AG04449 (cell line): ENCODE measurements around the gene TMEM134.

Source experiments
- CTCF ChIA-PET: fragments of 350-600 bp; formaldehyde crosslinking; extraction: SDS; loops from one replicate; lab custom pipeline; 2021; ENCODE audit warnings: antibody characterized with exemption; lab: Yijun Ruan, JAX
- POLR2A ChIA-PET: fragments of 400-600, 350-600 bp; formaldehyde crosslinking; extraction: SDS; loops from one replicate; lab custom pipeline; 2020; ENCODE audit warnings: antibody characterized with exemption, inconsistent platforms; lab: Yijun Ruan, JAX
- DNase-seq: peaks from one replicate; pipeline ENCODE4 v3.0.0-alpha.2; 2010; ENCODE audit warnings: low read depth, low spot score
- H3K4me3 ChIP-seq: 2 replicates; pipeline ENCODE4 v1.5.1; 2011; ENCODE audit warnings: low read depth, mild to moderate bottlenecking, control low read depth, low read length
- TF ChIP-seq, protein P1 (sequence below): IDR thresholded peaks from one replicate; pipeline ENCODE4 v1.5.1; 2011; ENCODE audit warnings: mild to moderate bottlenecking, moderate library complexity, low read length, control low read depth, inconsistent platforms; ENCODE audit not compliant: insufficient read depth; ENCODE audit errors: missing control alignments

TMEM134 gene

GRCh38 chr11:67508486-67509121, 39.6 kb upstream of the TMEM134 start:
- H3K4me3 ChIP-seq = peak overlapping the region; percentile 84
- TF ChIP-seq, protein P1, sequence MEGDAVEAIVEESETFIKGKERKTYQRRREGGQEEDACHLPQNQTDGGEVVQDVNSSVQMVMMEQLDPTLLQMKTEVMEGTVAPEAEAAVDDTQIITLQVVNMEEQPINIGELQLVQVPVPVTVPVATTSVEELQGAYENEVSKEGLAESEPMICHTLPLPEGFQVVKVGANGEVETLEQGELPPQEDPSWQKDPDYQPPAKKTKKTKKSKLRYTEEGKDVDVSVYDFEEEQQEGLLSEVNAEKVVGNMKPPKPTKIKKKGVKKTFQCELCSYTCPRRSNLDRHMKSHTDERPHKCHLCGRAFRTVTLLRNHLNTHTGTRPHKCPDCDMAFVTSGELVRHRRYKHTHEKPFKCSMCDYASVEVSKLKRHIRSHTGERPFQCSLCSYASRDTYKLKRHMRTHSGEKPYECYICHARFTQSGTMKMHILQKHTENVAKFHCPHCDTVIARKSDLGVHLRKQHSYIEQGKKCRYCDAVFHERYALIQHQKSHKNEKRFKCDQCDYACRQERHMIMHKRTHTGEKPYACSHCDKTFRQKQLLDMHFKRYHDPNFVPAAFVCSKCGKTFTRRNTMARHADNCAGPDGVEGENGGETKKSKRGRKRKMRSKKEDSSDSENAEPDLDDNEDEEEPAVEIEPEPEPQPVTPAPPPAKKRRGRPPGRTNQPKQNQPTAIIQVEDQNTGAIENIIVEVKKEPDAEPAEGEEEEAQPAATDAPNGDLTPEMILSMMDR = no peak
- ChIA-PET CTCF (interaction anchor here (1.0 to 1.6 kb wide), 5 partner anchors 108 to 163 kb away, joined by 3 to 5 read pairs (median 4); no protein-coding TSS in a partner anchor), POLR2A (no interaction called here)
- DNase-seq = peak; percentile 49

DNA sequence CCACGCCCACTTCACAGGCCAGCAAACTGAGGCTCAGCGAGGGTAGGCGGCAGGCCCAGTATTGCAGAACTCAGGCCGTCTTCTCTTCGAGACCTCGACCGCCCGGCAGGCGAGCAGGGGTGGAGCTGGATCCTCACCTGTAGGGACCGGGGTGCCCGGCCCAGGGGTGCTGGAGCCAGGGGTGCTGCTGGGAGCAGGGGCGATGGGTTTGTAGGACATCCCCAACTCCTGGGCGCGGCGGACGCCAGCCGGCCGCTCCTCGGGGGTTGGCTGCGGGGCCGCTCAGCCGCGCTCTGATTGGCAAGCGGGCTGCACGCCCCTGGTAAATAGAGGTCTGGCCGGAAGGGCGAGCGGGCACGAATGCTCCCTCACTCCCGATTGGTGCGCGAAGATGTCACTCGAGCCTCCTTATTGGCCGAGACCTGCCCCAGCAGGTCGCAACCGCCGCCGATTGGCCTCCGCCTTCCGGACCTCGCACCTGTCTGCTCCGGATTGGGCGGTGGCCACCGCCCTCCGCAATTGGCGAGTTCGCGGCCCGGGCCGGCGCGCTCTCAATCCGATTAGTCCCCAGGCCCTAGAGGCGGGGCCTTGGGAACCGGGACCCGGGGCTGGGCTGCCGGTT, 38.9 kb upstream of the TMEM134 start, which contains the start of gene CDK2AP2:
Gene CDK2AP2, minus strand, starts transcription at position 299 of the 622 bp plus-strand sequence. Its CDS starts 80 bp downstream, at position 219.
- peak within 1 kb of the TSS; percentile 84 for H3K4me3 ChIP-seq
- DNase-seq = peak; percentile 97
- CTCF ChIA-PET = interaction anchor here (0.8 to 1.6 kb wide), 6 partner anchors 107 to 162 kb away, joined by 3 to 5 read pairs (median 4); no protein-coding TSS in a partner anchor
- POLR2A ChIA-PET = interaction anchor here (0.6 kb wide), 1 partner anchor 116 kb away, joined by 3 read pairs; the partner anchor contains the start of gene RAD9A
- TF ChIP-seq, protein P1 = no peak

DNA sequence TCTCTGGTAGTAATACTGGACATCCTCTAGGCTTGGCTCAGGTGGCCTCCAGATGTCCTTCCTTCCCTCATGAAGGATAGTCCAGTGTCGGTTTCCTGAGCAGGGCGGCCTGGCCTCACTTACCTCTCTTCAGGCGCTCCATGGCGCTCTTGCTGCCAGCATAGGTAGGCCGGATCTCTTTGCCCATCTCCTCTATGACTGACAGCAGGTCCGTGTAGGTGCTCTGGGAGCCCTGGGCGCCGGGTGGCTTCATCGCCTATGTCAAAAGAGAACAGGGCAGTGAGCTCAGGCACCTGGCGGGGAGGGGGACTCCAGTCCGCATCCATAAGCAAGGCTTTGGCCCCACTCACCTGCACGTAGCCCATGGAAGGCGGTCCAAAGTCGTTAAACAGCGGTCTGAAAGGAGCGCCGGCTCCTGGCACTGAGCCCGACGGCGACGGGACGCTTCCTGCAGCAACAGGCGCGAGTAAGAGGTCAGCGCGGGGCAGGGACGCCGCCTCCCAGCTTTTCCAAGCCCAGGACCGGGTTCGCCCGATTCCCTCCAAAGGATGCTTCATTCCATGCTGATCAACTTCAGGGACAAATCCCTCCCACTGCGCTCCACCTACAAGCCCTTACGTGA, 38.3 kb upstream of the TMEM134 start:
- TF ChIP-seq, protein P1 = no peak
- CTCF ChIA-PET = interaction anchor here (0.6 to 1.6 kb wide), 7 partner anchors 42 to 161 kb away, joined by 3 to 5 read pairs (median 3); no protein-coding TSS in a partner anchor
- H3K4me3 ChIP-seq = peak overlapping the region; percentile 75
- DNase-seq = no peak
- POLR2A ChIA-PET = interaction anchor here (0.6 kb wide), 1 partner anchor 116 kb away, joined by 3 read pairs; the partner anchor contains the start of gene RAD9A

DNA sequence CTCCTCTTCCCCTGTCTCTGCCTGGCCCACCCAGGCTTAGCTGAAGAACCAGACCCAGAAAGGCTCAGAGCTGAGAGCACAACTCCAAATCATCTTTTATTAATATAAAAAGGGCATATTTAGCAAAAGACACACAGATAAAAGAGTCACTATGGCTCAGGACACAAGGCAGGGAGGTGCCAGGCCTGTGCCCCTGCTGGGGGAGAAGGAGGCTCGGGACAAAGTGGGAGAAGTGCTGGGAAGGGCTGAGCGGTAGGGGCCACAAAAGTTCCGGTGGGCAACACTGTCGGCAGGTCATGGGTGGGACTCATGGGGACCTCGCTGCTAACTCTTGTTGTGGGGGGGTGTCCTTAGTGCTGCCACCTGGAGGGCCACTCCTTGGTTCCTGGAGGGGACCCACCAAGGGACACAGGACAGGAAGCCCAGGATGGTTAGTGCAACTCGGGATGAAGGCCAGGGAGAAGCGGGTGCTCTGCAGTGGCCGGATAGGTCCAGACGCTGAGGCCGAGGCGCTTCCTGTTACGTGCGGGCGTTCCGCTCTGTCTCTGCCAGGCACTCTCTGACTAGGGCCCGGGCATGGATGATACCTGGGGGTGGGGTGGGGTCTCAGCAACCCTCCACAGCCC, 37.5 kb upstream of the TMEM134 start:
- TF ChIP-seq, protein P1 = no peak
- ChIA-PET CTCF (interaction anchor here (0.5 to 1.7 kb wide), 19 partner anchors 10 to 164 kb away, joined by 3 to 14 read pairs (median 3); partner anchors contain the start of genes CABP4, PPP1CA and RAD9A), POLR2A (no interaction called here)
- no peak overlapping the region for H3K4me3 ChIP-seq
- DNase-seq = no peak

GRCh38 chr11:67505605-67506396, 36.8 kb upstream of the TMEM134 start:
- POLR2A ChIA-PET = no interaction called here
- no peak for DNase-seq
- CTCF ChIA-PET = interaction anchor here (0.6 to 1.7 kb wide), 19 partner anchors 9 to 232 kb away, joined by 3 to 14 read pairs (median 4); partner anchors contain the start of genes AIP, CABP4, PPP1CA and RAD9A
- TF ChIP-seq, protein P1 = peak; percentile 98
- peak overlapping the region; percentile 76 for H3K4me3 ChIP-seq
